ENCODE data around the gene ANKS1A.

The ANKS1A gene

GRCh38 chr6:35067234-35067633 is 178.2 kb downstream of the ANKS1A start:
- Histone ChIP-seq H3K36me3 (ENCODE audit: insufficient read depth, low read length) (no peaks in the 10 kb centered on the region), H3K27me3 (ENCODE audit: insufficient read depth, low read length, poor library complexity, severe bottlenecking) (no peaks in the 10 kb centered on the region), H3K79me2 (ENCODE audit: insufficient read depth, low read length) (no peaks in the 10 kb centered on the region), H2AFZ (ENCODE audit: low read length) (no peak overlapping the region), H4K20me1 (ENCODE audit: insufficient read depth, low read length, poor library complexity, severe bottlenecking) (no peaks in the 10 kb centered on the region), H3K9me2 (replicated peaks; ENCODE audit: low read depth, low read length) (no peaks in the 10 kb centered on the region), H3F3A (ENCODE audit: low read depth) (0 out of 2 replicates have a peak, but pooled peaks cover 4% of the 10 kb centered on the region), H3K9me3 (ENCODE audit: insufficient read depth, low read depth, low read length) (no peaks in the 10 kb centered on the region), H3K4me1 (ENCODE audit: insufficient read depth, low read length, poor library complexity, severe bottlenecking) (peaks cover 27% of the 10 kb centered on the region), H3K9ac (ENCODE audit: low read depth, low read length, poor library complexity, severe bottlenecking) (no peak overlapping the region), H3K4me2 (ENCODE audit: low read depth, low read length, poor library complexity, severe bottlenecking) (no peak overlapping the region), H3K4me3 (ENCODE audit: low read length, poor library complexity, severe bottlenecking) (no peak overlapping the region)
- TF ChIP-seq EZH2phosphoT487 (IDR thresholded peaks at IDR 0.05; ENCODE audit: borderline replicate concordance) (no peak), CTCF (conservative IDR thresholded peaks at IDR 0.05; ENCODE audit: low read length) (no peak)

- H3F3A ChIP-seq (ENCODE audit: low read depth), result no peaks in the 10 kb centered on the region
- H3K9ac ChIP-seq (ENCODE audit: low read depth, low read length, poor library complexity, severe bottlenecking), result no peak overlapping the region
- H4K20me1 ChIP-seq (ENCODE audit: insufficient read depth, low read length, poor library complexity, severe bottlenecking), result no peaks in the 10 kb centered on the region
- H3K4me2 ChIP-seq (ENCODE audit: low read depth, low read length, poor library complexity, severe bottlenecking), result no peak overlapping the region
- TF ChIP-seq CTCF (conservative IDR thresholded peaks at IDR 0.05; ENCODE audit: low read length) (no peak), EZH2phosphoT487 (IDR thresholded peaks at IDR 0.05; ENCODE audit: borderline replicate concordance) (no peak)
- no peaks in the 10 kb centered on the region for H3K79me2 ChIP-seq (ENCODE audit: insufficient read depth, low read length)
- H2AFZ ChIP-seq (ENCODE audit: low read length), result no peak overlapping the region
- H3K4me1 ChIP-seq (ENCODE audit: insufficient read depth, low read length, poor library complexity, severe bottlenecking), result peaks cover 17% of the 10 kb centered on the region
- no peaks in the 10 kb centered on the region for H3K27me3 ChIP-seq (ENCODE audit: insufficient read depth, low read length, poor library complexity, severe bottlenecking)
- no peak overlapping the region for H3K4me3 ChIP-seq (ENCODE audit: low read length, poor library complexity, severe bottlenecking)
- H3K9me2 ChIP-seq (replicated peaks; ENCODE audit: low read depth, low read length), result no peaks in the 10 kb centered on the region
- H3K36me3 ChIP-seq (ENCODE audit: insufficient read depth, low read length), result no peaks in the 10 kb centered on the region
- no peaks in the 10 kb centered on the region for H3K9me3 ChIP-seq (ENCODE audit: insufficient read depth, low read depth, low read length)
Observed at GRCh38 chr6:35068206-35068605, 179.2 kb downstream of the ANKS1A start.

- Histone ChIP-seq H2AFZ (ENCODE audit: low read length) (no peak overlapping the region), H3K9ac (ENCODE audit: low read depth, low read length, poor library complexity, severe bottlenecking) (no peak overlapping the region), H3K36me3 (ENCODE audit: insufficient read depth, low read length) (no peaks in the 10 kb centered on the region), H3K9me3 (ENCODE audit: insufficient read depth, low read depth, low read length) (no peaks in the 10 kb centered on the region), H3K79me2 (ENCODE audit: insufficient read depth, low read length) (no peaks in the 10 kb centered on the region), H3K4me2 (ENCODE audit: low read depth, low read length, poor library complexity, severe bottlenecking) (no peak overlapping the region), H3F3A (ENCODE audit: low read depth) (no peaks in the 10 kb centered on the region), H3K9me2 (replicated peaks; ENCODE audit: low read depth, low read length) (no peaks in the 10 kb centered on the region), H3K4me3 (ENCODE audit: low read length, poor library complexity, severe bottlenecking) (no peak overlapping the region), H3K4me1 (ENCODE audit: insufficient read depth, low read length, poor library complexity, severe bottlenecking) (peaks cover 13% of the 10 kb centered on the region), H3K27me3 (ENCODE audit: insufficient read depth, low read length, poor library complexity, severe bottlenecking) (no peaks in the 10 kb centered on the region), H4K20me1 (ENCODE audit: insufficient read depth, low read length, poor library complexity, severe bottlenecking) (no peaks in the 10 kb centered on the region)
- TF ChIP-seq EZH2phosphoT487 (IDR thresholded peaks at IDR 0.05; ENCODE audit: borderline replicate concordance) (no peak), CTCF (conservative IDR thresholded peaks at IDR 0.05; ENCODE audit: low read length) (no peak)
Observed at GRCh38 chr6:35068644-35069043, 179.6 kb downstream of the ANKS1A start.

All from Loucy (cell line).